Naive thymus-derived CD4-positive, alpha-beta T cell (primary cell): ENCODE measurements around the gene FIGNL2. TPM values are rescaled to one million over a fixed set of nuclear protein-coding genes. Genes with fewer than 3 reads are reported as not detected.
A peak's percentile ranks its signal among the peaks of the same experiment; 100 is the strongest.

ENCODE experiments used
- ATAC-seq: fragments of 150-1000 bp; cut with Tn5 transposase; 2 replicates; pipeline ENCODE4 v1.10.0; 2021; ENCODE audit warnings: mild to moderate bottlenecking, moderate library complexity
- CTCF ChIA-PET: fragments of 350-600 bp; sonication (Branson Sonifier 250); formaldehyde crosslinking; loops from one replicate; lab custom pipeline; 2021; ENCODE audit warnings: antibody characterized with exemption; lab: Charles Lee
- POLR2A ChIA-PET: fragments of 350-600 bp; sonication (Branson Sonifier 250); formaldehyde crosslinking; loops from one replicate; lab custom pipeline; 2021; ENCODE audit warnings: antibody characterized with exemption, inconsistent platforms; lab: Charles Lee
- DNase-seq, 9 donors: peaks; one replicate each; pipeline versions ENCODE4 v3.0.0 to v3.0.0-alpha.2; 2020 to 2022; ENCODE audit warnings: mixed read lengths in 1 of 9
- H3K27ac ChIP-seq: one replicate; pipeline ENCODE4 v1.7.0; 2013; ENCODE audit warnings: mild to moderate bottlenecking, low read depth, low read length, moderate library complexity
- H3K27me3 ChIP-seq, 2 donors: one replicate each; pipeline ENCODE4 v1.7.0; 2013; ENCODE audit warnings: low read length in 2 of 2, mild to moderate bottlenecking in 2 of 2, moderate library complexity in 2 of 2; ENCODE audit not compliant: control insufficient read depth in 2 of 2, insufficient read depth in 2 of 2
- H3K36me3 ChIP-seq, 3 experiments: 1 replicate in 2 of 3; 2 replicates in 1 of 3; pipeline ENCODE4 v1.7.0; 2013; ENCODE audit warnings: low read length in 3 of 3, mild to moderate bottlenecking in 3 of 3, moderate library complexity in 1 of 3; ENCODE audit not compliant: insufficient read depth in 3 of 3, control insufficient read depth in 2 of 3
- H3K4me1 ChIP-seq, 2 donors: one replicate each; pipeline ENCODE4 v1.7.0; 2013; ENCODE audit warnings: low read length in 2 of 2, mild to moderate bottlenecking in 2 of 2, moderate library complexity in 1 of 2; ENCODE audit not compliant: control insufficient read depth in 2 of 2, insufficient read depth in 2 of 2
- H3K4me3 ChIP-seq: 2 replicates; pipeline ENCODE4 v1.7.0; 2013; ENCODE audit warnings: mild to moderate bottlenecking, low read length
- H3K9me3 ChIP-seq, 3 experiments: 1 replicate in 2 of 3; 2 replicates in 1 of 3; pipeline ENCODE4 v1.7.0; 2013; ENCODE audit warnings: low read length in 3 of 3; ENCODE audit not compliant: control insufficient read depth in 2 of 3
- H3K27ac Mint-ChIP-seq, 9 donors: one replicate each; pipeline ENCODE4 v1.8.0; 2020 to 2022; ENCODE audit warnings: mixed read lengths in 9 of 9, mild to moderate bottlenecking in 8 of 9, moderate library complexity in 5 of 9, inconsistent platforms in 2 of 9
- H3K27me3 Mint-ChIP-seq, 5 donors: one replicate each; pipeline ENCODE4 v1.8.0; 2021 to 2022; ENCODE audit warnings: mixed read lengths in 5 of 5, mild to moderate bottlenecking in 1 of 5
- H3K36me3 Mint-ChIP-seq, 5 donors: one replicate each; pipeline ENCODE4 v1.8.0; 2020 to 2022; ENCODE audit warnings: mixed read lengths in 5 of 5, mild to moderate bottlenecking in 3 of 5, inconsistent platforms in 1 of 5
- H3K4me1 Mint-ChIP-seq, 7 donors: one replicate each; pipeline ENCODE4 v1.8.0; 2020 to 2022; ENCODE audit warnings: mixed read lengths in 7 of 7, mild to moderate bottlenecking in 3 of 7, inconsistent platforms in 1 of 7
- H3K4me3 Mint-ChIP-seq, 10 donors: one replicate each; pipeline ENCODE4 v1.8.0; 2020 to 2022; ENCODE audit warnings: mild to moderate bottlenecking in 10 of 10, mixed read lengths in 10 of 10, moderate library complexity in 6 of 10, inconsistent platforms in 2 of 10
- H3K9me3 Mint-ChIP-seq, 11 donors: one replicate each; pipeline ENCODE4 v1.8.0; 2020 to 2022; ENCODE audit warnings: mixed read lengths in 11 of 11, mild to moderate bottlenecking in 4 of 11, inconsistent platforms in 1 of 11, moderate library complexity in 1 of 11
- intact Hi-C, 2 donors: fragments of 100-400 bp; cut with micrococcal nuclease; formaldehyde crosslinking; loops; one replicate each; pipeline ENCODE4 v1.15.1; 2023
- polyA plus RNA-seq, 2 donors: library from polyadenylated mRNA; unstranded; fragments of 300-500 nt; fragmentation: Illumina TruSeq; gene quantifications; one replicate each; pipeline ENCODE4 v1.2.3, GENCODE V29; 2021
- total RNA-seq, 6 experiments: library from RNA in 5 of 6; stranded (reverse) in 5 of 6; gene quantifications; 1 replicate in 5 of 6; 2 replicates in 1 of 6; pipeline ENCODE4 v1.2.3 and lab custom pipeline; 2021 to 2026

The FIGNL2 gene
- total and polyA plus RNA-seq, 7 experiments from 2014 or later: 0.07 to 2.1 (median 1.3) TPM; not detected in 1

DNA sequence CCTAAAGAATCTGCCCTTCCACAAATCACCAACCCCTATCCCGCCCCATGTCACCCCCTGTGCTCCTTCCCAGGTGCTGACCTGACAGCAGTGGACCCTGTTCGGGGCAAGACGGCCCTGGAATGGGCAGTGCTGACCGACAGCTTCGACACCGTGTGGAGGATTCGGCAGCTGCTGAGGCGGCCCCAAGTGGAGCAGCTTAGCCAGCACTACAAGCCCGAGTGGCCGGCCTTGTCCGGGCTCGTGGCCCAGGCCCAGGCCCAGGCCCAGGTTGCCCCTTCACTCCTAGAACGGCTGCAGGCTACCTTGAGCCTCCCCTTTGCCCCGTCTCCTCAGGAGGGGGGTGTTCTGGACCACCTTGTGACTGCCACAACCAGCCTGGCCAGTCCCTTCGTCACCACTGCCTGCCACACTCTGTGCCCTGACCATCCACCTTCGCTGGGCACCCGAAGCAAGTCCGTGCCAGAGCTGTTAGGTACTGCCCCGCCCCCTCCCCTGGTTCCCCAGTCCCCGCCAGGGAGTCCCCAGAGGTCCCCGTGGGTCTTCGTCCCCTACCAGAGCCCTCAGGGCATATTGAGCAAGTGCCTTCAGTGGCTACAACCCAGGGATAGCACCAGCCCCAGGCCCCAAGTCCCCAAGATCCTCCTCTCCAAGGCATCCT lies 42.1 kb upstream of the FIGNL2 start:
- DNase-seq (no peak), ATAC-seq (no peak)
- Mint-ChIP-seq H3K9me3 (no peaks in the 10 kb centered on the region), H3K4me3 (no peak overlapping the region), H3K36me3 (peaks cover 0 to 6% (median 0%) of the 10 kb centered on the region in 5 donors), H3K27ac (no peak overlapping the region), H3K4me1 (peaks cover 8 to 13% (median 11%) of the 10 kb centered on the region in 7 donors), H3K27me3 (peaks cover 0 to 6% (median 0%) of the 10 kb centered on the region in 5 donors)
- CTCF ChIA-PET: no interaction called here
- H3K36me3 ChIP-seq: no peaks in the 10 kb centered on the region
- H3K27ac ChIP-seq: no peak overlapping the region
- POLR2A ChIA-PET: no interaction called here
- no peaks in the 10 kb centered on the region for H3K9me3 ChIP-seq
- H3K27me3 ChIP-seq: peaks cover 0 to 3% of the 10 kb centered on the region in 2 donors
- H3K4me3 ChIP-seq: no peak overlapping the region
- peaks cover 0 to 5% of the 10 kb centered on the region in 2 donors for H3K4me1 ChIP-seq
- intact Hi-C loops: no loop called here

DNA sequence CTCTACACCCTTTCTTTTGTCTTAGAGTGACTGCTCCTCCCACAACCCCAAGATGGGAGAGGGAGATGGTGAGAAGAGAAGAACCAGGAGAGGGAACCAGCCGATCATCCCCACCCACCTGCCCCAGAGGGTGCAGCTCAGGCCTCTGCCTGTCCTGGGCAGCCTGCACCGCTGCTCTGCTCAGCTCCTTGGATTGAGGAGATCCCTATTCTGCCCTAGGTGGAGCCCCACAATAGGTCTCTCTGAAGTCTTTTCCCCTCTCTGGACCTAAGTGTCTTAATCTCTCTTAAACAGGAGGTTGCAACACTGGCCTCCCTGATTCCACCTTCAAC lies 41.6 kb upstream of the FIGNL2 start:
- H3K27me3 ChIP-seq: peaks cover 0 to 3% of the 10 kb centered on the region in 2 donors
- Mint-ChIP-seq H3K4me3 (no peak overlapping the region), H3K27ac (peak overlapping the region in 1 of 9 donors; percentile 41), H3K9me3 (no peaks in the 10 kb centered on the region), H3K36me3 (peaks cover 0 to 6% (median 0%) of the 10 kb centered on the region in 5 donors), H3K4me1 (peaks cover 11 to 18% (median 13%) of the 10 kb centered on the region in 7 donors), H3K27me3 (peaks cover 0 to 6% (median 0%) of the 10 kb centered on the region in 5 donors)
- H3K4me1 ChIP-seq: peaks cover 0 to 5% of the 10 kb centered on the region in 2 donors
- intact Hi-C loops: no loop called here
- POLR2A ChIA-PET: no interaction called here
- no peak overlapping the region for H3K27ac ChIP-seq
- H3K36me3 ChIP-seq: no peaks in the 10 kb centered on the region
- H3K4me3 ChIP-seq: no peak overlapping the region
- ATAC-seq: no peak
- no peaks in the 10 kb centered on the region for H3K9me3 ChIP-seq
- CTCF ChIA-PET: no interaction called here
- DNase-seq: no peak

DNA sequence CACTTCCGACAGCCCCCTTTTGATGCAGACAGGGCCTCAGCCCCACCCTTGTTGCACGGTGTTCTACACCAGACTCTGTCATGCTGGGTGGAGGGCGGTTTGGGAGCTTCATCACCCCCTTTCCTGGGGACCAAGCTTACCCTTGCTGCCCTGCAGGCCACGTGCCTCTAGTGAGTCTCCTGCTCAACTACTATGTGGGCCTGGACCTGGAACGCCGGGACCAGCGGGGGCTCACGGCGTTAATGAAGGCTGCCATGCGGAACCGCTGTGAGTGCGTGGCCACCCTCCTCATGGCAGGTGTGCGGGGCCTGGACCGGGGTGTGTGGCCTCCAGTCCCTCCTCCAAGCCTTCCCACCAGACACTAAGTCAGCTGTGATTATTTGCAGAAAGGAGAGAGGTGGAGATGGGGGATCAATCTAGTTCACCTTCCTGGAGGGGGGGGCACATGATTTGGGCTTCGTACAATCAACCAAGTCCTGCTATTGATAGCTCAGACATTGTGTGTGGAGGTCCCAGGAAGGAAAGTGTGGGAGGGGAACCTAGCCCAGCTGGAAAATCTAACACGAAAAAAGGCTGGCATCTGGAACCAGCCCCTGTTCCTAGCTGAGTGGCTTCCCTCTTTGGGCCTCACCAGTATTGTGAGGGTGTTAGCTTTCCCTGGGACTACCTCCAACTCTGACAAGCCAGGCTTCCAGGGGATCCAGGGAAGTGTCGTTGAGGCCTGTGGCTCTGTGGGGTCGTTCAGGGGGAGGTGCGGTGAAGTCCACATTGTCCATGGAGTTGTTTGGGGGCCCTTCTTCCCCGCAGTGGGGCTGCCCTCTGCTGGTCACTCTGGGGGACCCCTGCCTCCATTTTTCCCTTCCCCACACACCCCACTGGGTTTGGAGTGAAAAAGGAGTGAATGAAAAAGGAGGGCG lies 41.0 kb upstream of the FIGNL2 start:
- intact Hi-C loops: no loop called here
- ChIA-PET CTCF (no interaction called here), POLR2A (interaction anchor here (0.5 to 0.7 kb wide), 2 partner anchors 173 to 266 kb away, joined by 3 read pairs; no protein-coding TSS in a partner anchor)
- peaks cover 0 to 6% (median 0%) of the 10 kb centered on the region in 5 donors for H3K27me3 Mint-ChIP-seq
- DNase-seq (no peak), ATAC-seq (no peak)
- Histone ChIP-seq H3K27me3 (peaks cover 0 to 3% of the 10 kb centered on the region in 2 donors), H3K27ac (no peak overlapping the region), H3K4me3 (no peak overlapping the region), H3K9me3 (no peaks in the 10 kb centered on the region), H3K4me1 (peaks cover 0 to 5% of the 10 kb centered on the region in 2 donors), H3K36me3 (no peaks in the 10 kb centered on the region)
- H3K4me1 Mint-ChIP-seq: peaks cover 12 to 19% (median 15%) of the 10 kb centered on the region in 7 donors
- no peak overlapping the region for H3K27ac Mint-ChIP-seq
- no peak overlapping the region for H3K4me3 Mint-ChIP-seq
- H3K36me3 Mint-ChIP-seq: peaks cover 0 to 6% (median 0%) of the 10 kb centered on the region in 5 donors
- peaks cover 0 to 3% (median 0%) of the 10 kb centered on the region in 11 donors for H3K9me3 Mint-ChIP-seq

DNA sequence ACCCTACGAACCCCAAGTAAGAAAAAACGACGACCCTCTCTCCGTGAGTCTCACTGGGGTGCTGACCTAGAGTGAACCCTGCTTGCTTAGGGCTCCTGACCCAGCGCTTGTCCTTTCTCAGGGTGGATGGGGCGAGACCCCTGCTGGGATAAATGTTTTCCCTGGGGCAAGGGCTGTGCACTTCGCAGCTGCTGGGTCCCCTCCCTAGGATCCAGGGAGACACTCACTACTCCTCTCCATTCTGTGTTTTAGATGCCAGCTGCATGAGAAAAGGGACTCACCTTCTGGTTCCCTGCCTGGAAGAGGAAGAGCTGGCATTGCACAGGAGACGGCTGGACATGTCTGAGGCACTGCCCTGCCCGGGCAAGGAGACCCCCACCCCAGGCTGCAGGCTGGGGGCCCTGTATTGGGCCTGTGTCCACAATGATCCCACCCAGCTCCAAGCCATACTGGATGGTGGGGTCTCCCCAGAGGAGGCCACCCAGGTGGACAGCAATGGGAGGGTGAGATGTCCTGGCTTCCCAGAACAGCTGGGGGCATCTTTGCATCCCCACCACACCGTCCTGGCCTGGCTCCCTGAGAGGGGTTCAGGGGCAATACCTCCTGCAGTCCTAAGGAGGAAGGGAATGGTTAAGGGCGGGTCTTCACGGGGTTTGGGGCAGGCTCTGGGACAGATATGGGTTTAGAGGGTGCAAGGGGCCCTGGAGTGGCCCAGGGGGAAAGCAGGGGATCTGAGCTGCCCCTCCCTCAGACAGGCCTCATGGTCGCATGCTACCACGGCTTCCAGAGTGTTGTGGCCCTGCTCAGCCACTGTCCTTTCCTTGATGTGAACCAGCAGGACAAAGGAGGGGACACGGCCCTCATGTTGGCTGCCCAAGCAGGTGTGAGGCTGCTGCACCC lies 40.0 kb upstream of the FIGNL2 start:
- ATAC-seq: no peak
- peak overlapping the region in 1 of 10 donors; percentile 4 for H3K4me3 Mint-ChIP-seq
- H3K36me3 Mint-ChIP-seq: peaks cover 0 to 6% (median 0%) of the 10 kb centered on the region in 5 donors
- H3K4me1 ChIP-seq: peaks cover 0 to 5% of the 10 kb centered on the region in 2 donors
- intact Hi-C loops: no loop called here
- no peak for DNase-seq
- H3K9me3 ChIP-seq: no peaks in the 10 kb centered on the region
- no peaks in the 10 kb centered on the region for H3K36me3 ChIP-seq
- peaks cover 0 to 3% of the 10 kb centered on the region in 2 donors for H3K27me3 ChIP-seq
- H3K27ac ChIP-seq: no peak overlapping the region
- CTCF ChIA-PET: interaction anchor here (0.6 to 1.1 kb wide), 2 partner anchors 17 to 19 kb away, joined by 3 to 4 read pairs; no protein-coding TSS in a partner anchor
- peak overlapping the region in 3 of 9 donors; percentile 21 to 36 (median 32) for H3K27ac Mint-ChIP-seq
- H3K4me3 ChIP-seq: no peak overlapping the region
- peaks cover 0 to 5% (median 0%) of the 10 kb centered on the region in 5 donors for H3K27me3 Mint-ChIP-seq
- POLR2A ChIA-PET: interaction anchor here (0.5 to 0.7 kb wide), 2 partner anchors 174 to 267 kb away, joined by 3 read pairs; no protein-coding TSS in a partner anchor
- peaks cover 12 to 22% (median 16%) of the 10 kb centered on the region in 7 donors for H3K4me1 Mint-ChIP-seq
- H3K9me3 Mint-ChIP-seq: peaks cover 0 to 4% (median 0%) of the 10 kb centered on the region in 11 donors

DNA sequence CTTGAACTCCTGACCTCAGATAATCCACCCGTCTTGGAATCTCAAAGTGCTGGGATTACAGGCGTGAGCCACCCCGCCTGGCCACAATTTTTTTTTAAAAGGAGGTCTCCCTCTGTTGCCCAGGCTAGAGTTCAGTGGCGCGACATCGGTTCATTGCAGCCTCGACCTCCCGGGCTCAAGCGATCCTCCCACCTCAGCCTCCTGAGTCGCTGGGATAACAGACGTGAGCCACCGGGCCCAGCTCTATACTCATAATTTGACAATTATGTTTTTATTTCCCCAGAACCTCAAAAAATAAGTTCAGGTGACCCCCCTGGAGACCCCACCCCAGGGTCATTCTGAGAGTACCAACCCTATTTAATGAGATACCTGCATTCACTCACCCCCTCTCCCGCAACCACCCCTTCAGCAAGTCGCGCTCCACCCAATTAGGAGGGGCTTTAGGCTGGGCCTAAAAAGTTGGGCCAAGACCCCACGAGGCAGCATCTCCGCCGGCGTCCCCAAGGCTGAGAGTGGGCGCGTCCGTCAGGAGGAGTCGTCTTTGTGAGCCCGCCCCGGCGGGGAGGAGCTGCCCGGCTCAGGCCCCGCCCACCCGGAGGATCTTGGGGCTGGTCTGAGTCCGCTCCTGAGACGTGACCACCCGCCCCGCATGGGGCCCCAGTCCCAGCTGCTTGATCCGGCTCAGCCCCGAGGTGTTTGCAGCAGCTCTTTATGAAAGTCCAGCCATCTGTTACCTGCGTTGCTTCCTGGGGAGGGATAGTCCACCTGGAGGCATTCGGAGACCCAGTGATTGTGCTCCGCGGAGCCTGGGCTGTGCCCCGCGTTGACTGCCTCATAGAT lies 39.2 kb upstream of the FIGNL2 start, which contains the start of gene ANKRD33:
Gene ANKRD33, plus strand, starts transcription at position 628 of the 840 bp plus-strand sequence. Its CDS starts 84 bp downstream, at position 712.
- peaks cover 0 to 1% (median 0%) of the 10 kb centered on the region in 5 donors for H3K27me3 Mint-ChIP-seq
- ATAC-seq: no peak
- Histone ChIP-seq H3K27me3 (peaks cover 0 to 3% of the 10 kb centered on the region in 2 donors), H3K27ac (no peak within 1 kb of the TSS), H3K4me3 (no peak within 1 kb of the TSS), H3K36me3 (no peaks in the 10 kb centered on the region), H3K4me1 (peaks cover 0 to 5% of the 10 kb centered on the region in 2 donors), H3K9me3 (no peaks in the 10 kb centered on the region)
- no peak for DNase-seq
- peak within 1 kb of the TSS in 8 of 9 donors; percentile 10 to 97 (median 50) for H3K27ac Mint-ChIP-seq
- peak within 1 kb of the TSS in 1 of 10 donors; percentile 4 for H3K4me3 Mint-ChIP-seq
- CTCF ChIA-PET: interaction anchor here (1.1 kb wide), 1 partner anchor 18 kb away, joined by 4 read pairs; no protein-coding TSS in a partner anchor
- peaks cover 12 to 22% (median 16%) of the 10 kb centered on the region in 7 donors for H3K4me1 Mint-ChIP-seq
- POLR2A ChIA-PET: interaction anchor here (1.9 kb wide), 1 partner anchor 67 kb away, joined by 12 read pairs; no protein-coding TSS in a partner anchor
- intact Hi-C loops: no loop called here
- H3K36me3 Mint-ChIP-seq: peaks cover 0 to 6% (median 0%) of the 10 kb centered on the region in 5 donors
- H3K9me3 Mint-ChIP-seq: peaks cover 0 to 4% (median 0%) of the 10 kb centered on the region in 11 donors
